HEK293 (cell line): ENCODE measurements around the gene RASD2.

Source experiments
- AEBP2 ChIP-seq: fragments of 450-650 bp; formaldehyde crosslinking; IDR thresholded peaks from 2 replicates; pipeline ENCODE4 v1.5.1; 2016; ENCODE audit warnings: missing biosample characterization, missing genetic modification characterization, borderline replicate concordance
- INSM2 ChIP-seq: fragments of 450-650 bp; formaldehyde crosslinking; IDR thresholded peaks from 2 replicates; pipeline ENCODE4 v1.5.1; 2016; ENCODE audit warnings: missing biosample characterization, missing genetic modification characterization
- PRDM1 ChIP-seq: fragments of 450-650 bp; formaldehyde crosslinking; IDR thresholded peaks from 2 replicates; pipeline ENCODE4; 2016; ENCODE audit warnings: missing biosample characterization, missing genetic modification characterization
- PRDM10 ChIP-seq: fragments of 450-650 bp; formaldehyde crosslinking; IDR thresholded peaks from 2 replicates; pipeline ENCODE4 v1.5.1; 2016; ENCODE audit warnings: missing biosample characterization, missing genetic modification characterization
- REPIN1 ChIP-seq: fragments of 450-650 bp; formaldehyde crosslinking; IDR thresholded peaks from 2 replicates; pipeline ENCODE4 v1.5.1; 2017; ENCODE audit warnings: missing biosample characterization, missing genetic modification characterization, low read depth
- SP7 ChIP-seq: fragments of 450-650 bp; formaldehyde crosslinking; IDR thresholded peaks from 2 replicates; pipeline ENCODE4 v1.5.1; 2016; ENCODE audit warnings: missing biosample characterization, missing genetic modification characterization
- ZBTB6 ChIP-seq: fragments of 450-650 bp; formaldehyde crosslinking; IDR thresholded peaks from 2 replicates; pipeline ENCODE4 v1.5.1; 2017; ENCODE audit warnings: missing biosample characterization, missing genetic modification characterization
- ZNF138 ChIP-seq: fragments of 450-650 bp; formaldehyde crosslinking; IDR thresholded peaks from 2 replicates; pipeline ENCODE4 v1.5.1; 2016; ENCODE audit warnings: missing biosample characterization, missing genetic modification characterization, borderline replicate concordance
- ZNF18 ChIP-seq: fragments of 450-650 bp; formaldehyde crosslinking; IDR thresholded peaks from 2 replicates; pipeline ENCODE4 v1.5.1; 2016; ENCODE audit warnings: missing biosample characterization, missing genetic modification characterization
- ZNF214 ChIP-seq: fragments of 450-650 bp; formaldehyde crosslinking; IDR thresholded peaks from 2 replicates; pipeline ENCODE4 v1.5.1; 2017; ENCODE audit warnings: missing biosample characterization, mild to moderate bottlenecking, missing genetic modification characterization, borderline replicate concordance
- ZNF23 ChIP-seq: fragments of 450-650 bp; formaldehyde crosslinking; IDR thresholded peaks from 2 replicates; pipeline ENCODE4 v1.5.1; 2016; ENCODE audit warnings: missing biosample characterization, missing genetic modification characterization, borderline replicate concordance
- ZNF324 ChIP-seq: fragments of 450-650 bp; formaldehyde crosslinking; IDR thresholded peaks from 2 replicates; pipeline ENCODE4 v1.5.1; 2016; ENCODE audit warnings: missing biosample characterization, missing genetic modification characterization
- ZNF423 ChIP-seq: fragments of 450-650 bp; formaldehyde crosslinking; IDR thresholded peaks from 2 replicates; pipeline ENCODE4 v1.5.1; 2016; ENCODE audit warnings: missing biosample characterization, missing genetic modification characterization
- ZNF488 ChIP-seq: fragments of 450-650 bp; formaldehyde crosslinking; IDR thresholded peaks from 2 replicates; pipeline ENCODE4 v1.5.1; 2016; ENCODE audit warnings: missing biosample characterization, missing genetic modification characterization
- ZNF514 ChIP-seq: fragments of 450-650 bp; formaldehyde crosslinking; IDR thresholded peaks from 2 replicates; pipeline ENCODE4 v1.5.1; 2016; ENCODE audit warnings: missing biosample characterization, missing genetic modification characterization
- ZNF518A ChIP-seq: fragments of 450-650 bp; formaldehyde crosslinking; conservative IDR thresholded peaks from 2 replicates; pipeline ENCODE4 v1.5.1; 2016; ENCODE audit warnings: low read depth, missing biosample characterization, missing genetic modification characterization
- ZNF558 ChIP-seq: fragments of 450-650 bp; formaldehyde crosslinking; IDR thresholded peaks from 2 replicates; pipeline ENCODE4 v1.5.1; 2016; ENCODE audit warnings: missing biosample characterization, missing genetic modification characterization
- ZNF596 ChIP-seq: fragments of 450-650 bp; IDR thresholded peaks from 2 replicates; pipeline ENCODE4 v1.5.0; 2018; ENCODE audit warnings: missing biosample characterization, mild to moderate bottlenecking, missing genetic modification characterization, moderate library complexity
- ZNF670 ChIP-seq: fragments of 450-650 bp; formaldehyde crosslinking; IDR thresholded peaks from 2 replicates; pipeline ENCODE4 v1.5.1; 2016; ENCODE audit warnings: missing biosample characterization, missing genetic modification characterization, low read depth
- ZNF692 ChIP-seq: fragments of 450-650 bp; formaldehyde crosslinking; IDR thresholded peaks from 2 replicates; pipeline ENCODE4 v1.5.1; 2016; ENCODE audit warnings: missing biosample characterization, missing genetic modification characterization
- ZNF785 ChIP-seq: fragments of 450-650 bp; formaldehyde crosslinking; IDR thresholded peaks from 2 replicates; pipeline ENCODE4 v1.5.1; 2016; ENCODE audit warnings: missing biosample characterization, missing genetic modification characterization

The RASD2 gene

GRCh38 chr22:35589071-35589755 lies 48.6 kb downstream of the RASD2 start (continued):
- no peak for TF ChIP-seq AEBP2
- no peak for TF ChIP-seq ZNF214 (tag by site-specific recombination)
- no peak for TF ChIP-seq ZNF488 (tag by site-specific recombination)
- no peak for TF ChIP-seq ZNF423 (tag by site-specific recombination)
- TF ChIP-seq ZNF670 (tag by site-specific recombination): no peak
- TF ChIP-seq ZNF324 (tag by site-specific recombination): no peak
- TF ChIP-seq ZNF785 (tag by site-specific recombination): no peak
- TF ChIP-seq ZNF23 (tag by site-specific recombination): no peak
- TF ChIP-seq PRDM10: peak; percentile 32; the same call in 1 of the 2 replicates
- TF ChIP-seq PRDM1 (tag by site-specific recombination): no peak
- TF ChIP-seq ZNF138 (tag by site-specific recombination): no peak
- peak; percentile 81; the same call in 1 of the 2 replicates for TF ChIP-seq SP7 (tag by site-specific recombination)
- no peak for TF ChIP-seq INSM2 (tag by site-specific recombination)
- no peak for TF ChIP-seq ZNF18
- TF ChIP-seq ZNF514 (tag by site-specific recombination): no peak
- no peak; the same call in 1 of the 2 replicates for TF ChIP-seq ZNF558 (tag by site-specific recombination)
- TF ChIP-seq ZNF692 (tag by site-specific recombination): peak; percentile 26; the same call in 1 of the 2 replicates
- TF ChIP-seq REPIN1: no peak
- no peak for TF ChIP-seq ZNF596 (tag by site-specific recombination)
- no peak for TF ChIP-seq ZBTB6 (tag by site-specific recombination)
- TF ChIP-seq ZNF518A (tag by site-specific recombination): 0 out of 2 replicates have a peak, but pooled peaks have one; percentile 12
